Activated T-helper 1 cell treated with Interleukin-2 at 50 U/mL for 16 hours (primary cell): ENCODE data around the gene NUP214.

Experiments used
- DNase-seq: peaks from one replicate; pipeline ENCODE4 v3.0.0-alpha.2; 2020; ENCODE audit warnings: low read depth

NUP214 gene

DNA sequence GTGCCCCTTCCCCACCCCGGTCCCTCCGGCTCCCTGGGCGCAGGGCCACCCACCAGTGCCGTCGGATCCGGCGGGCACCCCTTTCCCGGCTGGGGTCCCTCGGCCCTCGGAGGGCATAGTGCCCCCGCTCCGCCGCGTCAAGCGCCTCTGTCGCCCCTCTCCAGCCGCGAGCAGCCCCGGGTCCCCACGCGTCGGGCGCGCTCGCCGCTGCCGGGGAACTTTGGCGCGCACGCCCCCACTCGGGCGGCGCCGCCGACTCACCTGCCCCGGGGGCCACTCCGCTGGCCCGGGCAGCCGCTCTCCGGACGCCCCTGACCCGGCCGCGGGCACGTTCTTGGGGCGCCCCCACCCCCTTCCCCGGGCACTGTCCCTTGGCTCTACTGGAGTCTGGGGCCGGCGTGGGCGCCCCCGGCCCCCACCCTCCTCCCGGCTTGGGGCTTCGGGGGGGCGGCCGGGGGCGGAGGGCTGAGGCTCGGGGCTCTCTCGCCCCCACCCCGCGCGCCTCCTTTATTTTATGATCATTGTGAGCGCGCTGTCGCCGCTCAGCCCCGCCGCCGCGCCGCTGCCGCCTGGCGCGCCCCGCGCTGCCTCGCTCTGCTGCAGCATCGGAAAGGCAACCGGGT, 152.0 kb downstream of the NUP214 start:
- DNase-seq = no peak

DNA sequence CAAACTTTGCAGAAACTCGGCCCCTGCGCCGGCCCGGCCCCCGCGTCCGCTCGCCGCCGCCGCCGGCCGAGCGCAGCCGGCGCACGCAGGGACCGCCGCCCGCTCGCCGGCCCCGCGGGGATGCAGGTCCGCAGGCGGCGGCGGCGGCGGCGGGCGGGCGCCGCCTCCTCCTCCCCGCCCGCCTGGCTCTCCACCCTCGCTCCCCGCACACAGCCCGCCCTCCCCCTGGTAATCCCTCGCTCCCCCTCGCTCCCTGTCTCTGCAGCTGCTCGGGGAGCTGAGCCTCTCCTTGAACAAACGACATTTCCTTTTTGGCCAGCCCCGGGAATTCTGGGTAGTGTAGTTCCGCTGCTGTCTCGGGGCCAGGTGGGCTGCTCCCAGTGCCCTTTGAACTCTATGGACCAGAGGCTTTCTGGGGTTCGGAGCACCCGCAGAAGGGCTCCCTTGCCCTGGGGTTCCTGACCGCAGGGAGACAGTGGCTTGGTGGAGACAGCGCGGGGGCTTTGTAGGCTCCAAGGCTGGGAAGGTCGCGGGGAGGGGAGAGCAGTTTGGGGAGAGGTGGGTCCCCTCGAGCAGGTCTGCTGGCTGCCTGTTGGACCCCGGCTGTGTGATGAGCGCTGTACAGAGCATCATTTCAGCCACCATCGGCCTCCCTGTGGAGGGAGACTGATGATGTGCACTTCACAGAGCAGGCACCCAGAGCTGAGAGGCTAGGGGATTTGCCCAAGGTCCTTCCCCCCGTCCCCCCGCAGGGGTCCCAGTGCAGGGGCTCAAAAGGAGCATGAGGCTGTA, 152.7 kb downstream of the NUP214 start:
- DNase-seq = peak; percentile 55

DNA sequence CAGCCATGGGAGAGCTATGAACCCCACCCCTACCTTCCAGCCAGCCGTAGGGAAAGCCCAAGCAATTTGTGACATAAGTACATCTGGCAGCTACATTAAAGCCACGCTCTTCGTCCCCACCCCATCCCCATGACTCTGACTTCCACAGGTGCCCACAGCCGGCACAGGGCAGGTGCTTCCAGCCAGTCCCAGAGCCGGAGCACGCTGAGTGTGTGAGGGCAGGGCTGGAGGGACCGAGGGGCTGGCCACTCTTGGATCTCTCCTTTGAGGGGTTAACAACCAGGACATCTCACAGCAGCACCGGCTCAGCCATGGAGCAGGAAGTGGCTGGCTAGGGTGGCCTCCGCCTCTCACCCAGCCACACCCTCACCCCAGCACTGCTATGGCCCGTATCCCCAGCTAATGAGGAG, 153.3 kb downstream of the NUP214 start:
- no peak for DNase-seq

- no peak for DNase-seq
Measured at GRCh38 chr9:131279196-131279862, 153.9 kb downstream of the NUP214 start.

GRCh38 chr9:131279863-131280570, 154.6 kb downstream of the NUP214 start:
- no peak for DNase-seq

DNA sequence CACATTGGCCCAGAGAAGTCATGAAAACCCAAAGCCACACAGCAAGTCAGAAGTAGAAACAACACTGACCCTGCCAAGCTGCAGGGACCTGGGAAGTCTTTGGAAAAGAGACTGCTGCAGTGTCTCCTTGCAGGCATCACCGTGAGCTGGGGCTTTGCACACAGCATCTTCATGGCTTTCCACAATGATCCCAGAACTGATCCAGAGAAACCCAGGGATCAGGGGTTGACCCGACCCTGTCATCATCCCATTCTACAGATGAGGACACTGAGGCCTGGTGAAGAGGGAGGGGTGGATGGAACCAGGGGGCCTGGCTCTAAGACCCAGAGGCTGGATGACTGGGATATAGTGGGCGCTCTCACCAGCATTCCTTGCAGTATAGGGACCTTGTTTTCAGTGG, 155.3 kb downstream of the NUP214 start:
- DNase-seq = no peak

DNA sequence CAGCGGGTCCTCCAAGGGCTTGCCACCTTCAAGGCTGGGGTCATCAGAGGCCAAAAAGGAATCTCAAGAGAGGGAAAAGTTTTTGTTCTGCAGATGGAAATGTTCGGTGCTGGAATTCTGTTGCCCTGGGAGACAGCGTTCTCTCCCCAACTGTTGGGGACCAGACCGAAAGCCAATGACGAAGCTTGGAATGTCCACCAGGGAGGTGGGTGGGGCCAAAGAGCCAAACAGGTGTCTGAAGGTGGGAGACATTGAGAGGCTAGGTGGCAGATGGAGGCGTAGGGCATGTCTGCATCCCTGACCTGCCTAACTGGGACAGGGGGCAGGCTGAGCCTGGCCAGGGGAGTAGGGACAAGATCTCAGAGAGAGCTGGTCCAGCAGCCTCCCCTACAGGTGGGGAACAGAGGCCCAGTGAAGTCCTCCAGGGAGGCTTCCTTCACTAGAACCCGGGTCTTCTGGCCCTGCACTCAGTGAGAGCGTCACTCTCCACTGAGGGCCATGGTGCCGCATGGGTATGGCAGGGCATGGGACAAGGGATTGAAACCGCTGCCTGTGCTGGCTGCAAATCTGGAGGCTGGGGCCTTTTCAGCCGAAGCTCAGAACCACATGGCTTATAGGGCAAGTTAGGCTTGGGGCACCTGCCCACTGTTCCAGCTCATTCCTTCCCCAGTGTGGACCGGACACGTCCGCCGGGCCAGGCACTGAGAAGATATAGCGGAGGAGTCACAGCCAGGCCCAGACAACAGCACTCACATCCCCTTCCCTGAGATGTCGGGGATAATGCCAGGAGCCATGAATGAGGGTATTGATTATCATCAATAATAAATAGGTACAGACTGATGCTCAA, 156.0 kb downstream of the NUP214 start:
- no peak for DNase-seq

DNA sequence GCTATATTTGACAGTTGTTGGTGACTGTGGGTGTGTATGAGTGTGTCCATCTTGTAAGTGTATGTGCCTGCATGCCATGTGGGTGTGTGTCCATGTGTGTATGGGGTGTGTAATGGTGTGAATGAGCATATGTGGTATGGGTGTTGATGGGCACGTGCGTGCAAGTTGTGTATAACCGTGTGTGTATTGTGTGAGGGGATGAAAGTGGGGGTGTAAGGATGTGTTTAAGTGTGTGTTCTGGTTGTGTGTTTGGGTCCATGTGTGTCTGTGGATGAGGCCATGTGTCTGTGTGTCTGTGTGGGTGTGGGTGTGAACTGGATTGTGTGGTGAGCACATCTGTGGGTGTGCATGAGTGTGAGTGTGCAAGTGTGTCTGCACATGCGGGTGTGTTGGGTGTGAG, 156.8 kb downstream of the NUP214 start:
- DNase-seq = no peak

DNA sequence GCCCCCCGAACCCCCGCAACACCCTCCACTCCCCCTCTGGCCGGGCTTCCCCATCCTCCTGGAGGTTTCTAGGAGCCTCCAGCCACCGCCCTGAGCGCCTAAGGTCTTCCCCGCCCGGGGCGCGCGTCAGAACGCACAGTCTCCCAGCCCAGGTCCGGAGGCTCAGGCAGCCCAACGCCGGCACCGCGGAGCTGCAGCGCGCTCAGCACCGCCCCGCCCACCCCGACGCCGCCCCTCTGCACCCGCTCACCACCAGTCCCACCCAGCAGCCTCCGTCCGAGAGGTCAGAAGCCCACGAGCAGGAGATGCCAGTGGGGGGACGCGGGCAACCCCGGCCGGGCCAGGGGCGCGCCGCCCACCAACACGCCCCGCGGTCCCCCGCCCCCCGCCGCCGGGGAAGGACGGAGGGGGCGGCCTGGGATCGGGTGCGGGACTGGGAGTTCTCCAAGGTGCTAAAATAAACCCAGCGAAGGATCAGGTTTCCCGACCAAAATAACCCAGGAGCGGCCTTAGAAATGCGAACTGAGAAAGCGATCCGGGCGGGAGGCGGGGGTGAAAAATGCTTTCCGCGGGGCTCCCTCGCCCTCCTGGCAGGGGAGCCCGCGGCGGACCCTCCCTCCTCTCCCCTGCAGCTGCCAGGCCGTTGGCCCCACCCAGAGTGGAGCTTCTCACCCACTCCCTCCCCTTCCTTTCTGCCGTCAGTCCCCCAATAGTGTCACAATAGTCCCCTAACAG, 157.5 kb downstream of the NUP214 start:
- no peak for DNase-seq
